Chondrocyte (in vitro differentiated cells): ENCODE measurements around the gene IL1RAPL1. TPM values are rescaled to one million over a fixed set of nuclear protein-coding genes. Genes with fewer than 3 reads are reported as not detected.

ENCODE experiments used
- DNase-seq: peaks from one replicate; pipeline ENCODE4 v3.0.0; 2021; ENCODE audit warnings: mixed read lengths, low spot score
- H3K27ac Mint-ChIP-seq: one replicate; pipeline ENCODE4 v1.8.0; 2021; ENCODE audit warnings: mild to moderate bottlenecking, moderate library complexity, mixed read lengths; ENCODE audit not compliant: unreplicated experiment
- H3K27me3 Mint-ChIP-seq: 2 replicates; pipeline ENCODE4 v1.8.0; 2021; ENCODE audit warnings: low read depth, mixed read lengths
- H3K36me3 Mint-ChIP-seq: 2 replicates; pipeline ENCODE4 v1.8.0; 2021; ENCODE audit warnings: low read depth, mixed read lengths
- H3K4me1 Mint-ChIP-seq: 2 replicates; pipeline ENCODE4 v1.8.0; 2021; ENCODE audit warnings: low read depth, mild to moderate bottlenecking, mixed read lengths
- H3K4me3 Mint-ChIP-seq: one replicate; pipeline ENCODE4 v1.8.0; 2021; ENCODE audit warnings: mild to moderate bottlenecking, moderate library complexity, mixed read lengths; ENCODE audit not compliant: unreplicated experiment
- H3K9me3 Mint-ChIP-seq: 2 replicates; pipeline ENCODE4 v1.8.0; 2021; ENCODE audit warnings: low read depth, mixed read lengths
- CTCF ChIP-seq: fragments of 200-600 bp; sonication (generic); IDR thresholded peaks from 2 replicates; pipeline ENCODE4 v1.5.0; 2021; ENCODE audit warnings: antibody characterized with exemption, mild to moderate bottlenecking, moderate library complexity
- total RNA-seq: library from RNA; stranded (reverse); gene quantifications from 3 replicates; pipeline ENCODE4 v1.2.1, GENCODE V29; 2021

Gene IL1RAPL1
- total RNA-seq, 1 donor from 2014 or later, result not detected

- Mint-ChIP-seq H3K27me3 (peaks cover 3% of the 10 kb centered on the region), H3K4me1 (no peaks in the 10 kb centered on the region), H3K9me3 (no peaks in the 10 kb centered on the region), H3K27ac (no peak overlapping the region), H3K4me3 (no peak overlapping the region), H3K36me3 (no peaks in the 10 kb centered on the region)
- TF ChIP-seq CTCF, result no peak
- DNase-seq, result no peak
Observed at GRCh38 chrX:29530501-29530900, 943.3 kb downstream of the IL1RAPL1 start.

- H3K27me3 Mint-ChIP-seq, result peaks cover 1% of the 10 kb centered on the region
- TF ChIP-seq CTCF, result no peak
- no peak overlapping the region for H3K27ac Mint-ChIP-seq
- no peaks in the 10 kb centered on the region for H3K4me1 Mint-ChIP-seq
- no peak for DNase-seq
- no peaks in the 10 kb centered on the region for H3K36me3 Mint-ChIP-seq
- H3K9me3 Mint-ChIP-seq, result no peaks in the 10 kb centered on the region
- no peak overlapping the region for H3K4me3 Mint-ChIP-seq
Observed at GRCh38 chrX:29531336-29531735, 944.1 kb downstream of the IL1RAPL1 start.

GRCh38 chrX:29535212-29536162 lies 948.2 kb downstream of the IL1RAPL1 start:
- Mint-ChIP-seq H3K27ac (no peak overlapping the region), H3K9me3 (no peaks in the 10 kb centered on the region), H3K27me3 (peaks cover 4% of the 10 kb centered on the region), H3K4me3 (no peak overlapping the region), H3K36me3 (no peaks in the 10 kb centered on the region), H3K4me1 (no peaks in the 10 kb centered on the region)
- no peak for DNase-seq
- TF ChIP-seq CTCF, result no peak

- DNase-seq, result no peak
- Mint-ChIP-seq H3K27me3 (peaks cover 4% of the 10 kb centered on the region), H3K4me1 (no peaks in the 10 kb centered on the region), H3K4me3 (no peak overlapping the region), H3K27ac (no peak overlapping the region), H3K36me3 (no peaks in the 10 kb centered on the region), H3K9me3 (no peaks in the 10 kb centered on the region)
- TF ChIP-seq CTCF, result no peak
Observed at GRCh38 chrX:29541038-29541437, 953.8 kb downstream of the IL1RAPL1 start.

GRCh38 chrX:29542152-29542551 lies 954.9 kb downstream of the IL1RAPL1 start:
- no peaks in the 10 kb centered on the region for H3K36me3 Mint-ChIP-seq
- no peak for TF ChIP-seq CTCF
- H3K27me3 Mint-ChIP-seq, result peaks cover 4% of the 10 kb centered on the region
- no peak overlapping the region for H3K4me3 Mint-ChIP-seq
- no peaks in the 10 kb centered on the region for H3K9me3 Mint-ChIP-seq
- H3K27ac Mint-ChIP-seq, result no peak overlapping the region
- H3K4me1 Mint-ChIP-seq, result no peaks in the 10 kb centered on the region
- no peak for DNase-seq
